A549 treated with AZD2906 at 1 μM for 4 hours (cell line): ENCODE measurements around the gene DENND6B. TPM values are rescaled to one million over a fixed set of nuclear protein-coding genes. Genes with fewer than 3 reads are reported as not detected.

Source experiments
- total RNA-seq: library from RNA; stranded (reverse); fragments of 200-300 nt; extraction: Qiagen RNA extraction; gene quantifications from 5 replicates; pipeline ENCODE4 v1.2.3, GENCODE V29; 2022

DENND6B gene, protein sequence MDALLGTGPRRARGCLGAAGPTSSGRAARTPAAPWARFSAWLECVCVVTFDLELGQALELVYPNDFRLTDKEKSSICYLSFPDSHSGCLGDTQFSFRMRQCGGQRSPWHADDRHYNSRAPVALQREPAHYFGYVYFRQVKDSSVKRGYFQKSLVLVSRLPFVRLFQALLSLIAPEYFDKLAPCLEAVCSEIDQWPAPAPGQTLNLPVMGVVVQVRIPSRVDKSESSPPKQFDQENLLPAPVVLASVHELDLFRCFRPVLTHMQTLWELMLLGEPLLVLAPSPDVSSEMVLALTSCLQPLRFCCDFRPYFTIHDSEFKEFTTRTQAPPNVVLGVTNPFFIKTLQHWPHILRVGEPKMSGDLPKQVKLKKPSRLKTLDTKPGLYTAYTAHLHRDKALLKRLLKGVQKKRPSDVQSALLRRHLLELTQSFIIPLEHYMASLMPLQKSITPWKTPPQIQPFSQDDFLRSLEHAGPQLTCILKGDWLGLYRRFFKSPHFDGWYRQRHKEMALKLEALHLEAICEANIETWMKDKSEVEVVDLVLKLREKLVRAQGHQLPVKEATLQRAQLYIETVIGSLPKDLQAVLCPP
- total RNA-seq: 2.4 to 3.6 TPM (median 3.2 TPM) in 5 replicates

DNA sequence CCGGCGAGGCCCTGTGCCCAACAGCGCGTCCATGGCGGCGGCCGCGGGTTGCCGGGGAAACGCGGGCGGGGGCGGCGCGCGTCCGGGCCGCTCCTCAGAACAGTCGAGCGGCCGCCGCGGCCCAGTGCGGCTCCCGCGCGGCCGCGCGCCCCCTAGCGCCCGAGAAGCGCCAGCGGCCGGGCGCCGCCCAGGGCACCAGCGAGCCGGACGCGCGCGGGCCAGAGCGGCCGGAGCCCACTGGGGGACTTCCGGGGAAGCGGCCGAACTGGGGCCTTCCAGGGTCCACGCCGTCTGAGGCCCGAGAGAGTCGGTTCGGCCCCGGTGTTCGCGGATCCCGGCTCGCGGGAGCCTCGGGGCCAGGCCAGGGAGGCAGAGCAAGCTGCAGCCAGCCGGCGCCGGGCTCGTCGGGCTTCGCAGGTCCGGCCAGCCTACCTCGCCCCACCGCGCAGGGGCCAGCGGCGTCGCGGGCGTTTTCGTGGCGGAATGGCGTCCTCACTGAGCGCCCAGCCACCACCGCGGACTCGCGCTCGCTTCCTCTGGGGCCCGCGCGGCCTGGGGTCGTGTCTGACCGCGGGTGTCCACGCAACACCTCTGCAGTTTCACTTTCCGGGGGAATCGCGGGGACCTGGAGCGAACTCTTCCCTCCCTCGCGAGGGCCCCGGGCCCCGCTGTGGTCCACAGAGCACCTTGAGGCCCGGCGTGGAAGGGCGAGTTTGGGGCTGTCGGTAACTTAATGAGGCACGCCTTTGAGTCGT is at the start of gene DENND6B:
Gene DENND6B (minus strand): TSS at position 57 of the 755 bp plus-strand sequence. CDS start 24 bp downstream, at position 33.

DNA sequence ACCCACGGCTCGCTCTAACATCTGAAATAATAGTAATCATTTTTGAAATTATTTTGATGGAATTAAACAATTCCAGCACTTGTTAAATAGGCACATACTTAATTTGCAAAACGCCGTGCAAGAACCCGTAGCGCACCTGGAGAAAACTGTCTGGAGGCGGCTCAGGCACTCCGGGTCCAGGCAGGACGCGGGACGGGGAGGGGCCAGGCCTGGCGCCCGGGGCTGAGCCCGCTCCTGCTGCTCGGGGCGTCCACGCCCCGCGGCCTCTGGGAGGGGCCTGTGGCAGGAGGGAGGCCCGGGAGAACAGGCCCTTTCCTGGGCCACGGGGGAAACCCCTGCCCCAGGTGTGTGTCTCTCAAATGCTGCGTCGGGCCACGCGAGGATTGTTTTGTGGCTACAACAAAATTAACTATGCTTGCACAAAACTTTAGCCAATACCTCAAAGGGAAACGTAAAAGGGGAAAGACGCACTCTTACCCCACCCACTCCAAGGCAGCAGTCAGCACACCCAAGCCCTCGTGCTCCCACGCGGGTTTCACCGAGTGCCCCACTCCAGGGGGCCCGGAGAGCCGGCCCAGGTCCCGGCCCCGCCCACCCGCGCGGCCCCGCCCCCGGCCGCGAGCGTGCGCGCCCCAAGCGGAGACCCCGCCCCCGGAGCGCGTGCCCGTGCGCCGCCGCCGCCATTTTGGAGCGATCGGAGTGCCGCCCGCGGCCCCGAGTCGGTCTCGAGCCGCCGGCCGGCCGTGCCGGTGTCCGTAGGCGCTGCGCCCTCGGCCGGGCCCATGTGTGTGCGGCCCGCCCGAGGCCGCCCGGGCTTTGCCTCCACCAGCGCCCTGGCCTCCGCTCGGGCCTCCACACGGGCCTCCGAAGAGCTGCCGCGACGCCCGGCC is 16.1 kb upstream of the DENND6B start, which contains the start of gene PPP6R2:
Gene PPP6R2 (plus strand): TSS at position 677 of the 890 bp plus-strand sequence. CDS start 50,582 bp downstream, outside the sequence.

DNA sequence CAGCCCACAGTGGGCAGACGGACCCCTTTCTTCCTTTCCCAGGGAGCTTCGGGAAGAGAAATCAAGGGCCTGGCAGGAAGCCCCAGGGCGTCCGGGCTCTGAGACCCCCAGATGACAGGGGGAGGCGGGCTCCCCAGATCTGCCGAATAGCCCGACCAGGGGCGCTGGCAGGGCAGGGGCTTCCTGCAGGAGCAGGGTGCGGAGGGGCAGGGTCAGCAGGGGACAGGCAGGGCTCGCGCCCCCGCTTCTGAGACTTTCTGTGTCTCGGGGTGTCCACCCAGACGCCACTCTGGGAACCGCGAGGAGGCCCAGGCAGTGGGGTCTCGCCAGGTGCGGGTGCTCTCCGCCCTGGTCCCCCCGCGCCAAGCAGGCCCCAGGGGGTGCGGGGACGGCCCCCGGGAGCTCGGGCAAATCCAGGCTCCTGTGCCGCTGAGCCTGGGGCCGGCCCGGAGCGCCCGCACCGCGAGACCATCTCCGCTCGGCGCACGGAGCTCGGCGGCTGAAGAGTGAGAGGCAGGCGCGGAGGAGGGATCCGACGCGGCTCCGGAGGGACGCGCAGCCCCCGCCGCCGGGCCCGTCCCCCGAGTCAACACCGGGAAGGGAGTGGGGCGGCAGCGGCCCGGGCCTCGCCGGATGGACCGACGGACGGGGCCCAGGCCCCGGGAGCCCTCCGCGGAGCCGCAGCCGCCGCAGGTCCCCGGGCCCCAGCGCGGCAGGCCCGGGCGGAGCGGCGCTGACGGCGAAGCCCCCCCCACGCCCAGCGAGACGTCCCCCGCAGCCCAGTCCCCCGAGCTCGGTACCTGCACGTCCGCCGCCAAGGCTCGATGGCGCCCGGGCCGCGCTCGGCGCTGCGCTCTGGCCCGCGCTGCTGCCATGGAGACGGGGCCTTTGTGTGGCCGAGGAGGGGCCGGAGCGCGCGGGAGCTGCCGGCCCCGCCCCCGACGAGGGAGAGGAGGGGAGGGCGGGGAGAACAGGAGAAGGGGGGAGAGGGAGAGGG is 19.8 kb downstream of the DENND6B start, which contains the start of gene PLXNB2:
Gene PLXNB2 (minus strand): TSS at position 894 of the 997 bp plus-strand sequence. CDS start 17,062 bp downstream, outside the sequence.

DNA sequence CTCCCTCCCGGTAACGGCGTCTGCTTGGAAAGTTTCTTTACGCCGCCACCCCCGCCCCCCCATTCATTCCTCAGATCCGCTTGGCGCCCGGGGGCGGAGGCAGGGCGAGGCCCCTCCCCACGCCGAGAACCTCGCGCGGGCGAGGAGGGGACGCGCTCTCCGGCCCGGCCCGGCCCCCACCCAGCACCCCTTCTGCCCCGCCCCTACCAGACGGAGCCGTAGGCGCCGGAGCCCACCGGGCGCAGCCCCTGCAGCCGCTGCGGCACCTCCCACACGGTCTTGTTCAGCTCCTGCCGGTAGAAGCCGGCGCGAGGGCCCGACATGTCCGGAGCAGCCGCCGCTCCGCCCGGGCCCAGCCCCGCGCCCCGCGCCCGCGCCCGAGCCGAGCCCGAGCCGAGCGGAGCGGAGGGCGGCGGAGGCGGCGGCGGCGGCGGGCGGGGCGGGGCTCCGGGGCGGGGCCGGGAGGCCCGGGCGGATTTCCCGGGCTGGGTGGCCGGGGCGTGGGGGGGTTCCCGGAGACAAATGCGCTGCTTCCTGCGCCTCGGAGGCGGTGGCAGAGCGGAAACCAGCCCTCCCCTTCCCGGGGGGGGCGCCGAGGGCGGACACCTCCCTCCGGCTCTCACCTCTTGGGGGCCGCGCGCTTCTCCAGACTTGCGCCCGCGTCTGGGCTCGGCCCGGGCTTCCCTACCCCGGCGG is 56.7 kb downstream of the DENND6B start, which contains the start of gene MAPK11:
Gene MAPK11 (minus strand): TSS at position 411 of the 696 bp plus-strand sequence. CDS start 88 bp downstream, at position 323.

DNA sequence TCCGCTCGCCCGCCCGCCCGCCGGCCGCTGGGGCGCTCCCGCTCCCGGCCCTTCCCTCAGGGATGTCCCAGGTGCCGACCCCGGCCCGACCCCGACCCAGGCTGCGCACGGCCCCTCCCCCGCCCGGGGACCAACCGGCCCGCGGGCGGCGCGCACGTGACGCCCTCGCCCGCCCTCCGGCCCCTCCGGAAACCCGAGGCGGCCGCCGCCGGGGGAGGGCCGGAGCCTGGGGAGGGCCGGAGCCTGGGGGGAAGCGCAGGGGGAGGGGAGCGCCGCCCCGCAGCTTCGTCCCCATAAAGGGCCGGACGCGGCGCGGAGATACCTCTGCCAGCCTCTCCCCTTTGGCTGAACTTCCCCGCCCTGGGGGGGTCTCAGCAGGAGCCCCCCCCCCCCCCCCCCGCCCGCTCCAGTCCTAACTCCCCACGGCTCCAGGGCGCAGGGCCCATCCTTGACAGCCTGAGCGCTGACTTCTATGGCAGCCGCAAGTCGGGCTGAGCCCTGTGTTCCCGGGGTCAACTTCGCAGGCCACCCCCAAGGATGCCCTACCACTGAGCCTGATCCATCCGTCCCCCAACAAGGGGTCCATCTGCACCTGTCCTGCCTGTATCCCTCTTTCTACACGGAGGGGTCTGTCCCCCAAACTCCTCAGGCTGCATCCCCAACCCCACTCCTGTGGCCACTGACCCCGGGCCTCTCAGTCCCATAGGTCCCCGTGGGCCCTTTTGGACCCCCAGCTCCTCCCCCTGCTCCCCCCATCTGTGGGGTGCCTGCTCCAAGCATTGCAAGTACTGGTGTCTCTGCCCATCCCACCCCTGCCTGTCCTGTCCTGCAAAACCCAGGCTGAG is 65.0 kb downstream of the DENND6B start, which contains the start of gene MAPK12:
Gene MAPK12 (minus strand): TSS at position 69 of the 845 bp plus-strand sequence. CDS start 174 bp downstream, outside the sequence.

Other genes starting within 250 kb of the DENND6B start
- gene MLC1, start 241.6 kb downstream of the DENND6B start, total RNA-seq: 0.02 to 0.06 TPM (median 0.06 TPM) in 3 of 5 replicates, not detected in the others
- gene MOV10L1, start 237.0 kb downstream of the DENND6B start, total RNA-seq: not detected in 5 replicates
- 5.3 to 6.6 TPM (median 5.8 TPM) in 5 replicates for gene PANX2, start 156.3 kb downstream of the DENND6B start, total RNA-seq
- 23.2 to 37.9 TPM (median 34.9 TPM) in 5 replicates for gene TRABD, start 141.1 kb downstream of the DENND6B start, total RNA-seq
- gene SELENOO, start 126.0 kb downstream of the DENND6B start, total RNA-seq: 12.7 to 20.2 TPM (median 19.4 TPM) in 5 replicates
- gene TUBGCP6, start 82.0 kb downstream of the DENND6B start, total RNA-seq: 5.6 to 12.2 TPM (median 9.3 TPM) in 5 replicates
- 6.4 to 12.9 TPM (median 10.2 TPM) in 5 replicates for gene HDAC10, start 75.7 kb downstream of the DENND6B start, total RNA-seq
- gene MAPK12, start 65.3 kb downstream of the DENND6B start, total RNA-seq: 18.5 to 29.4 TPM (median 25.3 TPM) in 5 replicates
- 5.1 to 8.9 TPM (median 7.7 TPM) in 5 replicates for gene MAPK11, start 56.6 kb downstream of the DENND6B start, total RNA-seq
- 93.5 to 117 TPM (median 111 TPM) in 5 replicates for gene PLXNB2, start 19.4 kb downstream of the DENND6B start, total RNA-seq
- gene PPP6R2, start 16.3 kb upstream of the DENND6B start, total RNA-seq: 9.9 to 13.3 TPM (median 12.8 TPM) in 5 replicates
- 19.2 to 26.3 TPM (median 23.1 TPM) in 5 replicates for gene SBF1, start 148.0 kb upstream of the DENND6B start, total RNA-seq
- 0.41 to 0.63 TPM (median 0.57 TPM) in 5 replicates for gene ADM2, start 154.5 kb upstream of the DENND6B start, total RNA-seq
- gene MIOX, start 159.8 kb upstream of the DENND6B start, total RNA-seq: 0.05 TPM in 1 of 5 replicates, not detected in the others
- gene LMF2, start 180.7 kb upstream of the DENND6B start, total RNA-seq: 33.6 to 51.5 TPM (median 49.9 TPM) in 5 replicates
- gene NCAPH2, start 181.2 kb upstream of the DENND6B start, total RNA-seq: 33.5 to 38.4 TPM (median 36.8 TPM) in 5 replicates
- gene SCO2, start 198.6 kb upstream of the DENND6B start, total RNA-seq: 3.2 to 9.1 TPM (median 4.7 TPM) in 5 replicates
- gene TYMP, start 203.0 kb upstream of the DENND6B start, total RNA-seq: 11.7 to 19.2 TPM (median 17.9 TPM) in 5 replicates
- 0.02 to 0.03 TPM (median 0.03 TPM) in 3 of 5 replicates, not detected in the others for gene KLHDC7B, start 218.9 kb upstream of the DENND6B start, total RNA-seq
- gene SYCE3, start 235.9 kb upstream of the DENND6B start, total RNA-seq: 0.22 to 0.37 TPM (median 0.29 TPM) in 3 of 5 replicates, not detected in the others